Regular cardiac myocyte (primary cell): ENCODE data around the gene ZNF549. TPM values are rescaled to one million over a fixed set of nuclear protein-coding genes. Genes with fewer than 3 reads are reported as not detected.

Experiments
- total RNA-seq: library from RNA; depleted of rRNA; stranded (reverse); fragments of >200 nt; gene quantifications from 2 replicates; pipeline ENCODE4 v1.2.3, GENCODE V29; 2014

ZNF549 gene
- total RNA-seq: 6.5 TPM in 2 replicates

GRCh38 chr19:57527136-57527881 lies at the start of gene ZNF549:
TSS of gene ZNF549 (plus strand) at chr19:57527356. CDS start at chr19:57527574, 218 bp downstream.

GRCh38 chr19:57487477-57488298 lies 39.5 kb upstream of the ZNF549 start, which contains the start of gene ZNF419:
TSS of gene ZNF419 (plus strand) at chr19:57487750. CDS start at chr19:57487951, 201 bp downstream.

GRCh38 chr19:57499680-57500395 lies 27.3 kb upstream of the ZNF549 start, which contains the start of gene ZNF773:
TSS of gene ZNF773 (plus strand) at chr19:57499938. CDS start at chr19:57500081, 143 bp downstream.

GRCh38 chr19:57559404-57560025 lies 32.4 kb downstream of the ZNF549 start, which contains the start of gene ZNF550:
TSS of gene ZNF550 (minus strand) at chr19:57559863. CDS start at chr19:57559682, 181 bp downstream.

DNA sequence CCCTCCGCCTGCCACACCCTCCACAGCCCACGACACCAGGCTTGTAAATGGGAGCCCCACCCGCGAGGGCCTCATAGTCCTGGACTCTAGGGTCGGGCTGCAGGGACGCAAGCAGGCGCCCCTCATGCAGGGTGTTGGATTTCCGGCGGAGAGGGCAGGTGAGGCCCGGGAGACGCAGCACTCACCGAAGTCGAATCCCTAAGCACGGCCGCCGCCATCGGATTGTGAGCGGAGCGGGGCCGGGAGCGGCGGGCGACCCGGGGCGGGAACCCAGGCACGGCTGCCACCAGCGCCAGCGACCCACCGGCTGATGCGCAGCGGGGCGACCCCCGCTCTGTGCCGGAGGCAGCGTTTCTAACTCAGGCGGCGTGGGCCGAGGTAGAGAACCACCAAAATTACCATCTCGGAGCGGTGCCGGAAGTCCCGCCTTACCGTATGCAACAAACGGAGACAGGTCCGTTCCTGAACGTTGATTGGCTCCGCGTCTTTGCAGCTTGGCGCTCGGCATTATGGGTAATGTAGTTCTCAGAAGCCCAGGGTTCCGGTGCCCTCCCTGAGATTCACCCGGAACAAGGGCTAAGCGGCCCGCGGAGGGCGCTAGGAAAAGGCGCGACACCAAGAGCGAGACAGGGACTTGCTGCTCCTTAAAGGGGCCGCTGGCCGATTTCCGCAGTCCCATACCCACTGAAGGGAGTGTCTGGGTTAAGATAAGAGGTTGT lies 51.5 kb downstream of the ZNF549 start, which contains the start of gene ZNF416:
Gene ZNF416, minus strand, starts transcription at position 425 of the 719 bp plus-strand sequence. Its CDS starts 207 bp downstream, at position 218.

DNA sequence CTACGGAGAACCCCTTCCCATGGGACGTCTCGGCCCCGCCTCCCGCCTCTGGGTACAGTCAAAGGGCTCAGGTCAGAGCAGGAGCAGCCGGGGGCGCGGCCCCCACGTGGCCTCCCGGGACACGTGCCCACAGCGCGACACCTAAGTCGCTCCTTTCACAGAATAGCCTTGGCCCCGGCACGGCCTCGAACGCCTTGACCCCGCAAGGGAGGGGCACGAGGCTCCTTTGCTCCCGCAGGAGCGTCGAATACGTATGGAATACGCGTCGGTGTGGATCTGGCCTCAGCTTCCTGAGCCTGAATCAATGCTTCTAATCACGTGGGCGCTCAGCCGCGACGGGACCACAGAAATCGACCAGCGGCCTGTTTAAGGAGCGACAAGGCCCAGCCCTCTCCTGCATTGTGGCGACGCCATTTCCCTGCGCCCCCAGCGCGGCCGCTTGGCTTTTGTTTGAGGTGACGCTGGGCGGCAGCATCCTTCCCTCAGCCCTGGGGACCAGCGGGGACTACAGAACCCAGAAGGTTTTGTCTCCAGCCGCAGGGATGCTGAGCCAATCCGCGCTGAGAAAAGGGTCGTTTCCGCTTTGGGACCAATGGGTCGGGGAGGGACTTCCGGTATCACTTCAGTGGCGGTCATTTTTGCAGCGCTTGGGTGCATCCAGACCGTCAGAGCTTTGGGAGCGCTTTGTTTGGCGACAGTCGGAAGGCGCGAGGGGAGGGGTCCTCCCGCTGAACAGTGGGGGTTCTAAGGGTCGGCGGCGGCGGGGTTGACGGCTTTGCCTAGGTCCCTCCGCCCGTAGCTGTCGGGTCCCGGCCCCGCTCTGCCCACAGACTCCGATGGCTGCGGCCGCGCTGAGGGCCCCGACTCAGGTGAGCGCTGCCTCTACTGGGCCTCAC lies 56.6 kb downstream of the ZNF549 start, which contains the start of gene ZIK1:
Gene ZIK1, plus strand, starts transcription at position 625 of the 896 bp plus-strand sequence. Its CDS starts 212 bp downstream, at position 837.

GRCh38 chr19:57599761-57600383 lies 72.7 kb downstream of the ZNF549 start, which contains the start of gene ZNF530:
TSS of gene ZNF530 (plus strand) at chr19:57599885. CDS start at chr19:57604346, 4,461 bp downstream.

Other genes with a start within 250 kb of the ZNF549 start
- 50.2 and 95.0 TPM in 2 replicates for gene ZNF460, start 246.9 kb upstream of the ZNF549 start, total RNA-seq
- gene ZNF543, start 206.9 kb upstream of the ZNF549 start, total RNA-seq: 9.2 and 9.6 TPM in 2 replicates
- gene ZNF304, start 176.1 kb upstream of the ZNF549 start, total RNA-seq: 11.0 and 11.1 TPM in 2 replicates
- gene TRAPPC2B, start 163.8 kb upstream of the ZNF549 start, total RNA-seq: 12.1 and 15.2 TPM in 2 replicates
- gene ZNF547, start 163.8 kb upstream of the ZNF549 start, total RNA-seq: 3.6 and 5.9 TPM in 2 replicates
- gene ZNF548, start 137.5 kb upstream of the ZNF549 start, total RNA-seq: 17.3 and 38.6 TPM in 2 replicates
- 9.8 and 9.9 TPM in 2 replicates for gene ZNF17, start 116.2 kb upstream of the ZNF549 start, total RNA-seq
- 7.0 and 9.8 TPM in 2 replicates for gene ZNF749, start 92.0 kb upstream of the ZNF549 start, total RNA-seq
- 0.38 and 1.4 TPM in 2 replicates for gene VN1R1, start 70.2 kb upstream of the ZNF549 start, total RNA-seq
- 21.5 and 33.3 TPM in 2 replicates for gene ZNF772, start 49.8 kb upstream of the ZNF549 start, total RNA-seq
- 10.7 and 23.1 TPM in 2 replicates for gene ZNF419, start 39.6 kb upstream of the ZNF549 start, total RNA-seq
- 24.0 and 44.5 TPM in 2 replicates for gene ZNF773, start 27.4 kb upstream of the ZNF549 start, total RNA-seq
- gene ZNF550, start 32.5 kb downstream of the ZNF549 start, total RNA-seq: 6.9 and 7.9 TPM in 2 replicates
- gene ZNF416, start 51.6 kb downstream of the ZNF549 start, total RNA-seq: 6.5 and 6.7 TPM in 2 replicates
- 9.2 and 10.1 TPM in 2 replicates for gene ZIK1, start 56.8 kb downstream of the ZNF549 start, total RNA-seq
- 2.8 and 8.2 TPM in 2 replicates for gene ZNF530, start 72.5 kb downstream of the ZNF549 start, total RNA-seq
- 21.1 and 30.7 TPM in 2 replicates for gene ZNF134, start 86.9 kb downstream of the ZNF549 start, total RNA-seq
- 10.5 and 13.5 TPM in 2 replicates for gene ZNF211, start 105.8 kb downstream of the ZNF549 start, total RNA-seq
- not detected in 2 replicates for gene ZSCAN4, start 141.6 kb downstream of the ZNF549 start, total RNA-seq
- 5.1 and 12.1 TPM in 2 replicates for gene ZNF551, start 154.6 kb downstream of the ZNF549 start, total RNA-seq
- 3.1 and 5.1 TPM in 2 replicates for gene ZNF154, start 181.8 kb downstream of the ZNF549 start, total RNA-seq
- 10.4 and 12.1 TPM in 2 replicates for gene ZNF671, start 200.3 kb downstream of the ZNF549 start, total RNA-seq
- 9.0 and 10.2 TPM in 2 replicates for gene ZNF776, start 219.5 kb downstream of the ZNF549 start, total RNA-seq
- 18.2 and 29.9 TPM in 2 replicates for gene ZNF586, start 242.3 kb downstream of the ZNF549 start, total RNA-seq